Femur (tissue), 1 donor: ENCODE results near the gene RAMP1.

Experiments used
- DNase-seq: peaks from one replicate; pipeline ENCODE4 v3.0.0-alpha.2; 2017

The RAMP1 gene

DNA sequence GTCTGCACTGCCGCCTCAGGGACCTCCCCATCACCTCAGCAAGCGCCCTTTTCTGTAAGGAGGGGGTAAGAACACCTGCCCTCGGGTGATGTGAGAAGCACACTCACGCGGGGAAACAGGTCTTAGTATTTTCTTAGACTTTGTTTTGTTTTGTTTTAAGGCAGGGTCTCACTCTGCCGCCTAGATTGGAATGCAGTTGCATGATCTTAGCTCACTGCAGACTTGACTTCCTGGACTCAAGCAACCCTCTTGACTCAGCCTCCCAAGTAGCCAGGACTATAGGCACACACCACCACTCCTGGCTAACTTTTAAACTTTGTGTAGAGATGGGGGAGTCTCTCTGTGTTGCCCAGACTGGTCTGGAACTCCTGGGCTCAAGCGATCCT is 37.1 kb downstream of the RAMP1 start:
- no peak for DNase-seq

DNA sequence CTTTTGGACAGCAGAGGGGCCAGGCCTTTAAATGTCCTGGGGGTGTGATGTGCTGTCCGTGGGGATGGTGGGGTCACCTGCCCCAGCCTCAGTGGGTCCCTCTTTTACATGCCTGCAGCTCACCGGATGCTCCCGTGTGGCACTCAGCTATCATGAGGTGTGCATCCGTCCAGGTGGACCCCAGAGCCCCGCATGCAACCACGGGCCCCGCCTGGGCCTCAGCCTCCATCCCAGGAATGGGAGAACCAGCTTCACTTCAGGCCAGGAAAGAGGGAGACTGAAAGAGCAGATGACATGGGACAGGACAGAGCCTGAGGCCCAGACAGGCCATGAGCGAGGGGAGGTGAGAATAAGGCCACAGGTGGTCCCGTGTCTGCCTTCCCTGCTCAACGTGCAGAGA is 37.5 kb downstream of the RAMP1 start:
- no peak for DNase-seq

DNA sequence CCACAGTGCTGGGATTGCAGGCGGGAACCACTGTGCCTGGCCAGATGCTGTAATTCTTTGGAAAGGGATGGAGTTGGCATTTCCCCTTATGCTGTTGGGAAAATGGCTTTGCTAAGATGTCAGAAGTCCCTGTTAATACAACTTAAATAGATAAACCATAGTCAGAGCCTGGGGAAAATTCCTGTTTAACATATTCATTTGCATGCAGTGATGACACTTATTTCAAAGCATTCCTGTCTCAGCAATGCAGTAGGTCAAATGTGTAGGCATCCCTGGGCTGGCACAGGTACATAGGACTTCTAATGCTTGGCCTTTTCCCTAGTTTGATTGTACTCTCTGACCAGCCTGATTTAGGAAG is 38.6 kb downstream of the RAMP1 start:
- no peak for DNase-seq

DNA sequence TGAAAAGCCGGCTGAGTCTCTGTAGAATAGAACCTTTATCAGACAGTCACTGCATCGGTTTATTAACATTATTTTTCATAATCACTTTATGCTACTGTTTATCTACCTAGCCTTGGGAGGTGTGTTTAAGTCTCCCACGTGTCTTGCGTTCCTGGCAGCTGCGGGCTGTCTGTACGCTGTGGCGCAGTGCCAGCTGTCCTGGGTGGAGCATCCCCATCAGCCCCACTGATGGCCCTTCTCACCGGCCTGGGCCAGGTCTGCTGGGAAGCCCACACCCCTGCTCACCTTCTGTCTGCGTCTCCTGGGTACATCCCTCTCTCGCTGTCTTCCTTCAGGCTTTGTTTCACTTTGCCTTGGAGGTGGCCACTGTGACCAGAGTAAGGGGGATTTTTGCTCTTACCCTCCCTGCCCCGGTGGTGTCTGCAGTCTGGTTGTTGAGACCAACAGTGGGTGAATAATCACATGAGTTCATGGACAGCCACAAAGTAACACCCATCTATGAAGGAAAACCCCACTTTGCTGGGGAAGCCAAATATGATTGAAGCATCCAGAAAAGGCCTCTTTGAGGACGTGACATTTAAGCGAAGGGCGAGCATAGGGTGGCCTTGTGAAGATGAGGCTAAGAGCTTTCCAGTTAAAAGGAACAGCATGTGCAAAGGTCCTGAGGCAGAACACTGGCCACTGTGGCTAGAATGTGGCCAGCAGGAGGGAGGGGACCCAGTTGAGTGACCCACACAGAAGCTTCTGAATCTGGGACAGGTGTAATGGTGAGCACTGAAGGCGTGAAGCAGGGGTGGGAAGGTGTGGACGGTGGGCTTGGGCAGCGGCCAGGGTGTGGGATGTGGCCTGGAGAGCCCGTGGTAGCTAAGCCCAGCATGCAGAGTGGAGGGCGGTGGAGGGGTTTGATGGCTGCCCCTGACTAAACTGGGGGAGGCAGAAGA is 41.7 kb downstream of the RAMP1 start:
- no peak for DNase-seq

DNA sequence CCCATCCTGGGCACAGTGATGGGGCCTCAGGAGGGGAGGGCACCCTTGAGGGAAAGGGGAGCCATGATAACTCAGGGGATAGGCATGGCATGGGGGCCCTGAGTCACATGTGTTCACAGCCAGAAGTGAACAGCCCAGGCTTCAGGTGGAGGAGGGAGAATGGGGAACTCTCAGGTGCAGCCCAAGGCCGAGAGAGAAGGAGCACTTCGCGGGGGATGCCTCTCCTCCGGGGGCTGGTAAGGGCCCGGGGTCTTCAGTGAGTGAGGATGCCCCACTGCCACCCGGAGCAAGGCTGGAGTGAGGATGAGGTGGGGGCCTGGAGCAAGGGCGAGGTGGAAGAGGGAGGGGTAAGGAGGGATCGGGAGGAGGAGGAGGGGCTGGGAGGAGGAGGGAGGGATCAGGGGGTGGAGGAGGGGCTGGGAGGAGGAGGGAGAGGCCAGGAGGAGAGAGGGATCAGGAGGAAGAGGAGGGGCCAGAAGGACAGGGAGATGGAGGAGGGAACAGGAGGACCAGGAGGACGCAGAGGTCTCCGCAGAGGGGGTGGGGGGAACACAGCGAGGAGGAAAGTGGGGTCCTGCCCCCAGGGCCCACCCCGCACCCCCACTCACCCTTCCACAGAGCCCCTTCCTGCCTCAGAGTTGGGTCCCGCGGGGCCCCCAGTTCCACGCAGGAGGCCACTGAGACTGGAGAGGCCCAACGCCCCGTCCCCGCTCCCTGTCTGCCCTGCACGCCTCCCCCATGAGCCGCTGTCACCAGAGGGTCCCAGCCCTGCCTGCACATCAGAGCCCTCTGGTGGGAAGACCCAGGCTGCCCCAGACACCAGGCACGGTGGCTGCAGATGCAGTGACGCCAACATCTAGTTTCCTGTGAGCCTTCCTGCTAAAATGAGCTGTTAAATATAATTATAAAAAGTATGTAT is 42.8 kb downstream of the RAMP1 start:
- no peak for DNase-seq

DNA sequence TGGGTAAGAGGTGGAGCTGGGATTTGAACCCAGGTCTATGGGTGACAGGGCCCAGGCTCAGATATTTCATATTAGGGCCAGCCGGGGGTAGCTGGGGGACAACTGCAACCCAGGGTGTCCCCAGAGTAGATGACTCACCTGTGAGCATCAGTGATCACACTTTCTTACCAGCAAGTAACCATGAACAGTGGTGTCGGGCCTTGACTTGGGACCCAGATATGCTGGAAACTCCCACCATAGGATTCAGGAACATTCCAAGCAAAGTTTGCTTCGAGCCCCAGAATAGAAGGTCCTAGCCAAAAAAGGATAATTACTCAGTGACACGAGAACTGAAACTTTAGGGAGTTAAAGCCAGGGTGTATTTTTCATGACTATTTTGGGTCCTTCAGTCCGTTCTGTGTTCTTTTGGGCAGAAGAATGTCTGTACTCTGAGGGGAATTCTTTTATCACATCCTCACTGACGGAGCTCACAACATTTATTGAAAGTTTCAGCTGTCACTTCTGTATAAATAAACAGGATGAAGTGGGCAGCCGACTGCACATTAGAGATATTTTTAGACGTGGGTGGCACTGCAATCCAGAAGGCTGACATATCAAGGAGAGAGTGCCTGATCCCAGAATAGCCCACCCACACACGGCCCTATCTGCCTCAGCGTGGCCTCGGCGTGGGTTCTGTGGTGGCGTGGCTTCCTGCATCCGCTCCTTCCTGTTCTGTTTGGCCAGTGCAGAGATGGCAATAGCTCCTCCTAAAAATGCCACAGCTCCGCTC is 45.6 kb downstream of the RAMP1 start:
- DNase-seq, result peak; percentile 81

DNA sequence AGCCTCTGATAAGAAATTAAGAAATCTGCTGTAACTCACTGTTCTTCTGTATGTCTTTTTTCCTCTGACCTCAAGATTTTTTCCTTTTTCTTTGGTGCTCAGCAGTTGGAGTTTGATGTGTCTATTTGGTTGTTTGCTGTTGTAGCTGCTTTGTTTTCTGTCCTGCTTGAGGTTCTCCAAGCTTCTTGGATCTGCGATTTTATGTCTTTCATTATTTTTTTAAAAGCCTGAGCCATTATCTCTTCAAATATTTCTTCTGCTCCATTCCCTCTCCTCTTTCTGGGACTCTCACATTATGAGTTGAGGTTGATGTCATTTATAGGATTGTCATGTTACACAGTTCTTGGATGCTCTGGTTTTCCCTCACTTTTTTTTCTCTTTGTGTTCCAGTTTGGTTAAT is 47.7 kb downstream of the RAMP1 start:
- DNase-seq, result no peak

DNA sequence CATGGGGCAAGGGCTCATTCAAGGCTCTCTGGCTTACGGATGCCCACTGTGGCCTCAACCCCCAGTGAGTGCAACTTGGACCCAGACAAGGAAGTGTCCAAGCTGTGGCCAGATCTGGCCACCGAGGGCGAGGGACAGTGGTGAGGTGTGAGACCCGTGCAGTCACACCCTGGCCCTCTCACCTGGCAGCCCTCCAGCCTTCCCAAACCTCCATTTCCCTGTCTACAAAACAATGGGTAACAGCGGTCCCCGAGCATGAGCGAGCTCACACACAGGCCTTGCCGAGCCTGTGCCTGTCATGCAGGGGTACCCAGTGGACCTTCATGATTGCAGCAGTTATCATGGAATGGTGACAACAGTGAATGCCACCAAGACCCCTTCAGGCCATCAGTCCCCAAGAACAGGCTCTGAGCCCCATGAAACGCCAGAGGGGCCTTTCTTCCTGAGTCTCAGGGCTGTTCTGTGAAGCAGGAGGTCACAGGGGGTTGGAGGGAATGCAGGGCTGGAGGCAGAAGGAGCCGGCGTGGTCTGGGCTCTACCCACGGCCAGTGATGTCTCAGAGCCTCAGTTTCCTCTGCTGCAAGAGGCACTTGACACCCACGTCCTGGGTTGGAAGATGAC is 49.8 kb downstream of the RAMP1 start:
- no peak for DNase-seq

DNA sequence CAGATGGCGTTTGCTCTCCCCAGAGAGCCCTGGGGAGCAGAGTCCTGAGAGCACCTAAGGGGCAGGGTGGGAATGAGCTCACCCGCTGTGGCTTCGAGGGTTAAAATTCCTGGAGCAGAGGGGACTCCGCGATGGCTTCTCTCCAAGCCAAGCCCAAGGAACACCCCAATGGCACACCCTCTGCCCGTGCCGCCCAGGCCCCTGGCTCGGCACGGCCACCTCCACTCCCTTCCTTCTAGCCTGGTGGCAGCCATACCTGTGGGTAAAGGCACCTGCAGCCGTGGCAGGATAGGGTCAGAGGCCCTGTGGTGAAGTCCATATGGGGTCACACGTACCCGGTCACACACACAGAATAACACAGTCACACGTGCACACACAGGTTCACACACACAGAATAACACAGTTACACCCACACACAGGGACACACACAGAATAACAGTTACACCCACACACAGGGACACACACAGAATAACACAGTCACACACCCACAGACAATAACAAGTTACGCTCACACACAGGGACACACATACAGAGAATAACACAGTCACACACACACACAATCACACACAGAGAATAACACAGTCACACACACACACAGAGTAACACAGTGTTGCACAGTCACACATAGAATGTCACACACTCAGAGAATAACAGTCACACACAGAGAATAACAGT is 50.5 kb downstream of the RAMP1 start:
- DNase-seq, result no peak

DNA sequence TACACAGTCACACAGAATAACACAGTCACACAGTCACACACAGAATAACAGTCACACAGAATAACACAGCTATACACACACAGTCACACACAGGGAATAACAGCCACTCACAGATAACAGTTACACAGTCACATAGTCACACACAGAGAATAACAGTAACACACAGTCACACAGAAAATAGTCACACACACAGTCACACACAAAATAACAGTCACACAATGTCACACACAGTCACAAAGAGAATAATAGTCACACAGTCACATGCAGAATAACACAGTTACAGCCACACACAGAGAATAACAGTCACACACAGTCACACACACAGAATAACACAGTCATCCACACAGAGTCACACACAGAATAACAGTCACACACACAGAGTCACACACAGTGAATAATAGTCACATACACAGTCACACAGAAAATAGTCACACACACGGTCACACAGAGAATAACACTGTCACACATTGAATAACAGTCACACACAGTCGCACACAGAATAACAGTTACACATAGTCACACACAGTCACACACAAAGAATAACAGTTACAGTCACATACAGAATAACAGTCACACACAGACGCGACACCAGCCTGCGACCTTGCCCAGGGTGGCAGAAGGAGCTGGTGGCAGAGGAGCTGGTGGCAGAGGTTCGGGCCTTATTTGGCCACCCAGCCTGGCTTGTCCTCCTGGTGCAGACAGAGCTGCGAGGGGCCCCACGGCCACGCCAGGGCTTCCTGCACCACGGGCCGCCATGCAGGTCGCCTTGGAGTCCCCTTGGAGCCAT is 51.3 kb downstream of the RAMP1 start:
- DNase-seq, result no peak

DNA sequence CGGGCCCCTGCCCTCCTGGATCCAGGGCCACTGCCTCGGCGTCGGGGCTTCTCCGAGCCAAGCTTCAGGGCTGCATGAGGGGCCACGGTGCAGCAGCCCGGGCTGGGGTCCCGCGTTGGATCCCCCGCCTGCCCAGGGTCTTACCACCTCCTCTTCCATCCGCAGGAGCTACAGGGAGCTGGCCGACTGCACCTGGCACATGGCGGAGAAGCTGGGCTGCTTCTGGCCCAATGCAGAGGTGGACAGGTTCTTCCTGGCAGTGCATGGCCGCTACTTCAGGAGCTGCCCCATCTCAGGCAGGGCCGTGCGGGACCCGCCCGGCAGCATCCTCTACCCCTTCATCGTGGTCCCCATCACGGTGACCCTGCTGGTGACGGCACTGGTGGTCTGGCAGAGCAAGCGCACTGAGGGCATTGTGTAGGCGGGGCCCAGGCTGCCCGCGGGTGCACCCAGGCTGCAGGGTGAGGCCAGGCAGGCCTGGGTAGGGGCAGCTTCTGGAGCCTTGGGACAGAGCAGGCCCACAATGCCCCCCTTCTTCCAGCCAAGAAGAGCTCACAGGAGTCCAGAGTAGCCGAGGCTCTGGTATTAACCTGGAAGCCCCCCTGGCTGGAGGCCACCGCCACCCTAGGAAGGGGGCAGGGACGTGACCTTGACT is 52.1 kb downstream of the RAMP1 start:
- DNase-seq, result no peak

DNA sequence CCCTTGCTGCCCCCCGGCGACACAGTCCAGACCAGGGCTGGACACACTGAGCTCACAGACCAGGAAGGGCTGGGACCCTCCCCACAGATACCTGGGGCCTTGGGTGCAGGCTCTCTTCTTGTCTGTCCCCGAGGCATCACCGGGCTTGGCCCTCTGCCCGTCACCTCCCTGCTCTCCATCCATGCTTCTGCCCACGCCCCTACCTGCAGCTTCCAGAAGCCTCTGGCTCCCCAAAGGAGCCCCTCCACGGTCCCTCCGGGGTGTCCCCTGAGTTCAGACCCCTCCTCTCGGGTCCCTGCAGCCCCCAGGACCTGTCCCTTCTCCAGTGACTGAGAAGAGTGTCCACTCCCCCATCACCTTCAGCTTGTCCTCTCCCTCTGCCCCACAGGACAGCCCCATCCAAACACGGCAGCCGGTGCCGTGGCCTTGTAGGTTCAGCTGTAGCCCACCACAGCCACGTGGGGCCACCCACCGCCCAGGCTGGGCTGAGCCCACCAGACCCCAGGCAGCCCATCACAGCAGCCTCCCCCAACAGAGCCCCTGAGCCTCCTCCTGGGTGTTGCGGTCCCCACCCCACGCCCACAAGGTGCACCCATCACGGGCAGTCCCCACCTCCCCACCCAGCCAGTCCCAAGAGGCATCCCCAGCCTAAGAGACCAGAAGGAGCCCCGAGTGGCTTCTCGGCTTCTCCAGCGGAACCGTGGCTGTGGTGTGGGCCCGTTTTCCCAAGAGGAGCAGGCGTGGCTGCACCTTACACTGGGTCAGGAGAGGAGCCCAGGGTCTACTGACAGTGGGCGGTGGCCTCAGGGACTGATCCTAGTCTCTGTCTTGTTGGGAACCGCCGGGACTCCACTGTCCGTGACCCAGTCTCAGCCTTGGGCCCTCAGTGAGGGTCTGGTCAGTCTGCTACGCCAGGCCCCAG is 53.1 kb downstream of the RAMP1 start:
- no peak for DNase-seq

DNA sequence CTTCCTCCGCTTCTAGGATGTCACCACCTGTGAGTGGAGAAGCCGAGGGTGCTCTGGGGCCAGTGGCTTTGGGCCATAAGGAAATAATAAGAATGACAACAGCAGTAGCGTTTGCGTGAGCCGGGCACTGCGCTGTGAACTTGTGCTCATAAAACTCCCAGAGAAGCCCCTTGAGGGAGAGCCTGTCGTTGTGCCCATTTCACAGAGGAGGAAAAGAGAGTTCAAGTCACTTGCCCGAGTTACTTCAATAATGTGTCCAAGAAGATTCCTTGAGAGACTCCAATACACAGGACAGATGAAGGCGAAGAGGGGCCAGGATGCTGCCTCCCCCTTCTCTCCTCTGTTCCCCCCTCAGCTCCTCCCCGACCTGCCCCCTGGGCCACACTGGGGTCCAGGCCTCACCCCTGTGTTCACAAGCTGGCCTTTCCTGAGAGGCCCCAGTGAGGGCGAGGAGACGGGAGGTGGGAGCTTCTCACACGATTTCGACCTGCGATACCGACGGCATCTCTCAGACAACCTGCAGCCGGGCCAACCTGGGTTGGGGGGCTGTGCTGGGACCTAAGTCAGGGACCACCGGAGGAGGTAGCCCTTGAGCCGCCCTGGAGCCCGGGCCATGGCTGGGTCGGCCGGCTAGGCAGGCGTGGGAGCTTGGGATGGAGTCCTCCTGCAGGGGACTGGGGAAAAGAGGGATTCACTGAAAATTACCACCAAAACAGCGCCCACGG is 53.9 kb downstream of the RAMP1 start:
- DNase-seq, result no peak

DNA sequence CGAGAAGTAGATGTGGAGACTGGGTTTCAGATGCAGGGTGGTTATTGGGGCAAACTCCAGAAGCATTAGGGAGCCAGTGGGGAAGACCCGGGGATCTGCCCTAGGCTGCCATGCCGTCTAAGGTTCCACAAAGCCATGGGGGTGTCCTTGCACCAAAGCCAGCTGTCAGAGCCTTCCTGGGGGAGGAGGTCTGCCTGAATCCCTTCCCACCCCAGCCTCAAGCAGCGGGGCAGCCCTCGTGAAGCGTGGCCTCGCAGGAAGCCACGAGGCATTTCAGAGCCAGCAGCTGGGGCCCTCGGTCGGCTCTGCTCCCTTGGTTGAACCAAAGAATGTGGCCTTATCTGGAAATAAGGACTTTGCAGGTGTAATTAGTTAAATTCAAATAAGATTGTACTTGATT is 56.2 kb downstream of the RAMP1 start:
- no peak for DNase-seq

DNA sequence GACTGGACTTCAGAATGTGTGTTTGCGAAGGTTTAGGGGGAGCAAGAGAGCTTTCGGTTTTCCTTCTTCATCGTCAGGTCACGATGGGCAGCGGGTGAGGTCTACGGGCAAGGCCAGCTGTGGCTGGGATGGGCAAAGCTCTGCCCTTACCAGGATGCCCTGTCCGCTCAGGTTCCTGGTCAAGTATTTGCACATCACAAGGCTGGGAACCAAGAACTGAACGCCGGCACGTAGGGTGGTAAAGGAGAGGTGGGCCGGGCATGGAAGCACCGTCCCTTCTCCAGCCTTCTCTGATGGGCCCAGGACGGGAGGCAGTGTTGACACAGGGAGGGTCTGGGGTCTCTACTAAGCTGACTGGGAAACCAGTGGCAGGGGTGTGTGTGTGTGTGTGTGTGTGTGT is 56.9 kb downstream of the RAMP1 start:
- DNase-seq, result no peak

DNA sequence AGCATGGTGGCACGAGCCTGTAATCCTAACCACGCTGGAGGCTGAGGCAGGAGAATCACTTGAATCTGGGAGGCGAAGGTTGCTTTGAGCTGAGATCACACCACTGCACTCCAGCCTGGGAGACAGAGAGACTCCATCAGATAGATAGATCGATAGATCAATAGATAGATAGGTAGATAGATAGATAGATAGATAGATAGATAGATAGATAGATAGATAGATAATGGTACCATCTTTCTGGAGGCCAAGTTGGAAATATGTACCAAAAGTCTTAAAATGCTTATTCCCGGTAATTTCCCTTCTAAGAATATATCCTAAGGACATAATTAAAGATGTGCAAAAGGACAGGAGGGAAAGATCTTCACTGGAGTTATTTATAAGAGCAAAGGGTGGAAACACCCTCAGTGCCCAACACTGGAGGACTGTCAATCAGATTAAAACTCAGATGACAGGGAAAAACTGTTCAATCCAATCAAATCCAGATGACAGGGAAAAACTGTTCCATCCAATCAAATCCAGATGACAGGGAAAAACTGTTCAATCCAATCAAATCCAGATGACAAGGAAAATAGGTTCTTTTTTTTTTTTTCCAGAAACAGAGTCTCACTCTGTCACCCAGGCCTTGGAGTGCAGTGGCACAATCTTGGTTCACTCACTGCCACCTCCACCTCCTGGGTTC is 58.4 kb downstream of the RAMP1 start:
- DNase-seq, result no peak

DNA sequence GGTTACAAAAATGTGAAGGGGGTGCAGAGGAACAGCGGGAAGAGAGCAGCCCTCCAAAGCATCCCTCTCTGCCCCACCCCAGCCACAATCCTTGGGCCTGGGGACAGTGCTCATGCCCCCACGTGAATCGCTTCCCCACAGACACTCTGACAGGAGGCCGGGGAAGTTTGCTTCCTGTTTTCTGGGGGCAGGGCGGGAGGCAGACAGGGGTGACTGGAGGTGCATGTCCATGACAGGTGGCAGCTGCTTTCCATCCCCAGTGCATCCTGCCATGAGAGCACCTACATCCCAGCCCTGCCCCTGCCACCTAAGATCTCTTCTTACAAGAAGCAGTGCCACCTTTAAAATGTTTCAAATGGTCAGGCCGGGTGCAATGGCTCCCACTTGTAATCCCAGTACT is 60.2 kb downstream of the RAMP1 start:
- no peak for DNase-seq

DNA sequence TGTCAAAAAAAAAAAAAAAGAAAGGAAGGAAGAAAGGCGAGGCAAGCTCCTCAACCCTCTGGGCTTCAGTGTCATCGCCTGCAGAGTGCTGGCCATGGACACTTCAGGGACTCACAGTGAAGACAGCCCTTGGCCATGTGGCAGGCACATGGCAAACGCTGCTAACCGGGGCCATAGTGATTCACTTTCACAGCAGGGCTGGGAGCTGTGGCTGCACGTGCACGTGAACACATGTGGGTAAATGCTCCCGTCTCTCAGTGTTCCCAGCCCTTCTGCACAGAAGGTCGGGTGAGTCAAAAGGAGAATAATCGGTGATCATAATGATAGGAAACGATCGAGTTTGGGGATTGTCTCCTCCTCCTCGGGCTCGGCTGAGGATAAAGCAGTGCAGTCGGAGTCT is 61.2 kb downstream of the RAMP1 start:
- DNase-seq, result no peak
